ENCODE measurements around the gene COPE.

COPE gene

DNA sequence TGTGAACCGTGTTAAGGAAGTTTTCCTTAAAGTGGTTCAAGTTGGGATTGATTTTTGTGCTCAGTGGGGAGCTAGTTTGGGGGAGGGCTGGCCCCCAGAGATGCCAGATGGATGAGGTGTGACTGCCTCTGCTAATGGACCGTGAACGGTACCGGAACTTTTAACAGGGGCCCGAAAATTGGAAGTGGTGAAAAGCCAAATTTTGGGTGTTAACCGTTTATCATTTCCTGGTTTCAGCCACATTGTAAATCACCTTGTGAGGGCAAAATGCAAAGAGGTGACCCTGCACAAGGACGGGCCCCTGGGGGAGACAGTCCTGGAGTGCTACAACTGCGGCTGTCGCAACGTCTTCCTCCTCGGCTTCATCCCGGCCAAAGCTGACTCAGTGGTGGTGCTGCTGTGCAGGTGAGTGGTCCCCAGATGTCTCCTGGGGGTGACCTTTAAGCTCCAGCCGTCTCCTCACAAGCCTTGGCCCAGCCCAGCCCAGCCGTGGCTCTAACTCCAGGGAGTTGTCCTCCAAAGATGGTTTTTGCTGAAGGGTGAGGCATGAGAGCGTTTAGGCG lies 69.3 kb downstream of the COPE start:
- H3K27me3 ChIP-seq (ENCODE audit: control insufficient read depth, insufficient read depth, low read length), result no peaks in the 10 kb centered on the region
- no peaks in the 10 kb centered on the region; the same call in 1 of the 2 replicates for H3K4me1 ChIP-seq (ENCODE audit: control insufficient read depth, insufficient read depth, low read length)
- WGBS (ENCODE audit: insufficient coverage, insufficient read length), result no CpG with 5 or more reads among the region's 16 CpGs
- no peak for DNase-seq (ENCODE audit: low read depth, low spot score)
- no peaks in the 10 kb centered on the region for H3K9me3 ChIP-seq (ENCODE audit: control insufficient read depth, insufficient read depth, low read length)
- H3K4me3 ChIP-seq (ENCODE audit: low read length), result no peak overlapping the region
- H3K36me3 ChIP-seq (ENCODE audit: control insufficient read depth, insufficient read depth, low read length), result peaks cover 45% of the 10 kb centered on the region
- no peak overlapping the region for H3K27ac ChIP-seq (ENCODE audit: low read length)
